Stimulated activated CD8-positive, alpha-beta memory T cell treated with anti-CD3 and anti-CD28 coated beads, Interleukin-12 subunit alpha, Interleukin-12 subunit beta, amount 100 ng/mL, for 4 hours (primary cell): ENCODE data around the gene C14orf119.

Experiments
- DNase-seq: peaks from one replicate; pipeline ENCODE4 v3.0.0-alpha.2; 2020; ENCODE audit warnings: low read depth

Gene C14orf119

GRCh38 chr14:23060536-23061260 lies 34.6 kb upstream of the C14orf119 start:
- DNase-seq = no peak

GRCh38 chr14:23062002-23062401 lies 33.3 kb upstream of the C14orf119 start:
- DNase-seq = no peak

- DNase-seq = no peak
Observed at GRCh38 chr14:23063601-23064000, 31.7 kb upstream of the C14orf119 start.

GRCh38 chr14:23066368-23066767 lies 28.9 kb upstream of the C14orf119 start:
- DNase-seq = no peak

GRCh38 chr14:23066855-23067744 lies 28.2 kb upstream of the C14orf119 start:
- no peak for DNase-seq

- DNase-seq = no peak
Observed at GRCh38 chr14:23067847-23068788, 27.2 kb upstream of the C14orf119 start.

GRCh38 chr14:23068789-23069412 lies 26.4 kb upstream of the C14orf119 start:
- peak; percentile 31 for DNase-seq

- no peak for DNase-seq
Observed at GRCh38 chr14:23069413-23069806, 25.9 kb upstream of the C14orf119 start.

GRCh38 chr14:23070262-23071129 lies 24.8 kb upstream of the C14orf119 start:
- DNase-seq = no peak

GRCh38 chr14:23071244-23071920 lies 23.9 kb upstream of the C14orf119 start:
- peak; percentile 54 for DNase-seq

- DNase-seq = no peak
Observed at GRCh38 chr14:23071921-23072539, 23.3 kb upstream of the C14orf119 start.

GRCh38 chr14:23074906-23075305 lies 20.4 kb upstream of the C14orf119 start:
- no peak for DNase-seq

GRCh38 chr14:23076785-23077408 lies 18.4 kb upstream of the C14orf119 start:
- no peak for DNase-seq

GRCh38 chr14:23077962-23078361 lies 17.3 kb upstream of the C14orf119 start:
- no peak for DNase-seq

GRCh38 chr14:23078692-23079116 lies 16.6 kb upstream of the C14orf119 start:
- no peak for DNase-seq

GRCh38 chr14:23079716-23080115 lies 15.6 kb upstream of the C14orf119 start:
- DNase-seq = no peak

GRCh38 chr14:23080474-23080873 lies 14.8 kb upstream of the C14orf119 start:
- DNase-seq = no peak

GRCh38 chr14:23085458-23085857 lies 9.8 kb upstream of the C14orf119 start:
- no peak for DNase-seq

- DNase-seq = no peak
Observed at GRCh38 chr14:23086565-23086964, 8.7 kb upstream of the C14orf119 start.
